ENCODE results near the gene CHD9.

DNA sequence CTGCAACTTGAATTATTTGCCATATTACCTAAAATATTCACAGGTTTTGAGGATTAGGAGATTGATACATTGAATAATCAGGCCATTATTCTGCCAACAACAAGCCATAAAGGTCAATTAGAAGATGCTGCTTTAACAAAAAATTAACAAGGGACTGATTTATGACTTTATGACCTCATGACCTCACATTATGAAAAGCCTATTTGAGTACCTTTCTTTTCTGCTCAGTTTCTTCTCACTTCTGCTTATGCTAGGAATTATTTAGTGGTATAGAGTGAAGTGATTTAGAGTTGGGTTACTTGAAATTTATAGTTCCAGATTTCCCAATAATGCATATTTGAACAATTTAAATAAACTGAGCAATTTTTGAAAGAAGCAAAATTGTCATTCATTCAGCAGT lies 121.6 kb downstream of the CHD9 start:
- TF ChIP-seq, protein P1, sequence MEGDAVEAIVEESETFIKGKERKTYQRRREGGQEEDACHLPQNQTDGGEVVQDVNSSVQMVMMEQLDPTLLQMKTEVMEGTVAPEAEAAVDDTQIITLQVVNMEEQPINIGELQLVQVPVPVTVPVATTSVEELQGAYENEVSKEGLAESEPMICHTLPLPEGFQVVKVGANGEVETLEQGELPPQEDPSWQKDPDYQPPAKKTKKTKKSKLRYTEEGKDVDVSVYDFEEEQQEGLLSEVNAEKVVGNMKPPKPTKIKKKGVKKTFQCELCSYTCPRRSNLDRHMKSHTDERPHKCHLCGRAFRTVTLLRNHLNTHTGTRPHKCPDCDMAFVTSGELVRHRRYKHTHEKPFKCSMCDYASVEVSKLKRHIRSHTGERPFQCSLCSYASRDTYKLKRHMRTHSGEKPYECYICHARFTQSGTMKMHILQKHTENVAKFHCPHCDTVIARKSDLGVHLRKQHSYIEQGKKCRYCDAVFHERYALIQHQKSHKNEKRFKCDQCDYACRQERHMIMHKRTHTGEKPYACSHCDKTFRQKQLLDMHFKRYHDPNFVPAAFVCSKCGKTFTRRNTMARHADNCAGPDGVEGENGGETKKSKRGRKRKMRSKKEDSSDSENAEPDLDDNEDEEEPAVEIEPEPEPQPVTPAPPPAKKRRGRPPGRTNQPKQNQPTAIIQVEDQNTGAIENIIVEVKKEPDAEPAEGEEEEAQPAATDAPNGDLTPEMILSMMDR (IDR thresholded peaks at IDR 0.05; ENCODE audit: insufficient read depth, low read depth, low read length), result no peak
- no peak for TF ChIP-seq EZH2 (IDR thresholded peaks at IDR 0.05; ENCODE audit: insufficient read depth, low read length)

Measured in astrocyte (in vitro differentiated cells and primary cell).